Ecto neural progenitor cell (in vitro differentiated cells): ENCODE results near the gene ELOVL3.
"Not testable (repeated sequence)": the region's sequence is repeated elsewhere in the genome, so short reads cannot be mapped to it uniquely, and the experiment has no call there.

Experiments used
- DNase-seq: peaks from one replicate; pipeline ENCODE4 v3.0.0-alpha.2; 2018; ENCODE audit warnings: low spot score

ELOVL3 gene, protein sequence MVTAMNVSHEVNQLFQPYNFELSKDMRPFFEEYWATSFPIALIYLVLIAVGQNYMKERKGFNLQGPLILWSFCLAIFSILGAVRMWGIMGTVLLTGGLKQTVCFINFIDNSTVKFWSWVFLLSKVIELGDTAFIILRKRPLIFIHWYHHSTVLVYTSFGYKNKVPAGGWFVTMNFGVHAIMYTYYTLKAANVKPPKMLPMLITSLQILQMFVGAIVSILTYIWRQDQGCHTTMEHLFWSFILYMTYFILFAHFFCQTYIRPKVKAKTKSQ

GRCh38 chr10:102225646-102226541 is at the start of gene ELOVL3:
ELOVL3 (plus strand) TSS chr10:102226299; CDS start chr10:102226549, 250 bp downstream.
- peak; percentile 95 for DNase-seq

DNA sequence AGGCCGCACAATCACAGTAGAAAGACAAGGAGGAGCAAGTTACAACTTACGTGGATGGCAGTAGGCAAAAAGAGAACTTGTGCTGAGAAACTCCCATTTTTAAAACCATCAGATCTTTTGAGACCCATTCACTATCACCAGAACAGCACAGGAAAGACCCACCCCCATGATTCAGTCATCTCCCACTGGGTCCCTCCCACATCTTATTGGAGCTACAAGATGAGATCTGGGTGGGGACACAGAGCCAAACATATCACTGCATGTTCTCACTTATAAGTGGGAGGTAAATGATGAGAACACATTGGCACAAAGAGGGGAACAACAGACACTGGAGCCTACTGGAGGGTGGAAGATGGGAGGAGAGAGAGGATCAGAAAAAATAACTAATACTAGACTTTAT is 41.5 kb upstream of the ELOVL3 start:
- no peak for DNase-seq

DNA sequence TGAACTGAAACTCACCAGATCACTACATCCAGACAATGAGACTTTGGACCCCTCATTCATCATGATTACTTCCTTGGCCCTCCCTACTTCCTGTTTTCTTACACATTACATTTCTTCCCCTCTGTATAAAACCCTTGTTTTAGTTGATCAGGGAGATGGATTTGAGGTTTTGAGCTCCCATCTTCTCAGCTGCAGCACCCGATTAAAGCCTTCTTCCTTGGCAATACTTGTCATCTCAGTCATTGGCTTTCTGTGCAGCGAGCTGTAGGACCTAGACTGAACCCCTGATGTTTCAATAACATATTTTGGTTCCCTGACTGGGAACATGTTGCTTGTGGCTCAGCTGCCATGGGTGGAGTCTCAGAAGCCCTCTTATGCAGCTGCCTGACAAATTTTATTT is 40.8 kb upstream of the ELOVL3 start:
- DNase-seq = no peak

DNA sequence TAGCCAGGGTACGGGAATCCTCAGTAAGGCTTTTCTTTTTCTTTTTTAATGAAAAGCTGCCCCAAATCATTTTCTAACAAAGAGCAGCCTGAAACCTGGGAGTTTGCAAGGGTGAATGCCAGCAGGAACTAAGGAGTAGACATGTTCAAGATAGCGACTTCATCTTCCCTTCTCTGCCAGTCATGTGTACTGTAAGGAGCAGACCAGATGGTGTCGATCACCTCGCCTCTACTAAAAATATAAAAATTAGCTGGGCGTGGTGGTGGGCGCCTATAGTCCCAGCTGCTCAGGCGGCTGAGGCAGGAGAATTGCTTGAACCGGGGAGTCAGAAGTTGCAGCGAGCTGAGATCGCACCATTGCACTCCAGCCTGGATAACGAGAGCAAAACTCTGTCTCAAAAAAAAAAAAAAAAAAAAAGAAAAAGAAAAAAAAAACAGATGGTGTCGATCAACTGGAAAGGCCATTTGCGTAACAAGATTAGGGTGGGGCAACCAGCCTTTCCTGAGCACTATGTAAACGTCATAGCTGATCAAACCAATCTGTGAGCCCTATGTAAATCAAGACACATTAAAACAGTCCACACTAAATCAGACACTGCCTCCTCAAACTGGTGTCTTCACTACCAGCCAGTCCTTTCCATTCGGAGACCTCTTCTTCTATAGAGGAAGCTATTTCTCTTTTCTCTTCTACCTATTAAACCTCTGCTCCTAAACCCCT is 40.1 kb upstream of the ELOVL3 start:
- no peak for DNase-seq

GRCh38 chr10:102188298-102188940 is 37.7 kb upstream of the ELOVL3 start:
- no peak for DNase-seq

GRCh38 chr10:102188941-102189898 is 36.9 kb upstream of the ELOVL3 start:
- DNase-seq = not testable (repeated sequence)

DNA sequence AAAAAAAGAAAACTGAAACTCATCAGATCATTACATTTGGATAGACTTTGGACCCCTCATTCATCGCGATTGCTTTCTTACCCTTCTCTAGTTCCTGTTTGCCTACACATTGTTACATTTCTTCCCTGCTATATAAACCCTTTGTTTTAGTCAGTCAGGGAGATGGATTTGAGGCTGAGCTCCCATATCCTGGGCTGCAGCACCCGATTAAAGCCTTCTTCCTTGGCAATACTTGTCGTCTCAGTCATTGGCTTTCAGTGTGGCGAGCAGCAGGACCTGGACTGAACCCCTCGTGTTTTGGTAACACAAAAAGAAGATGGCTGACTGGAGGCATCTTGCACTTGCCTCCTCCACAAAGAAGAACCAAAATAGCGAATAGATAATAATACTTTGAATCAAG is 34.1 kb upstream of the ELOVL3 start:
- DNase-seq = no peak

- no peak for DNase-seq
Observed at GRCh38 chr10:102195296-102195870, 30.7 kb upstream of the ELOVL3 start.

DNA sequence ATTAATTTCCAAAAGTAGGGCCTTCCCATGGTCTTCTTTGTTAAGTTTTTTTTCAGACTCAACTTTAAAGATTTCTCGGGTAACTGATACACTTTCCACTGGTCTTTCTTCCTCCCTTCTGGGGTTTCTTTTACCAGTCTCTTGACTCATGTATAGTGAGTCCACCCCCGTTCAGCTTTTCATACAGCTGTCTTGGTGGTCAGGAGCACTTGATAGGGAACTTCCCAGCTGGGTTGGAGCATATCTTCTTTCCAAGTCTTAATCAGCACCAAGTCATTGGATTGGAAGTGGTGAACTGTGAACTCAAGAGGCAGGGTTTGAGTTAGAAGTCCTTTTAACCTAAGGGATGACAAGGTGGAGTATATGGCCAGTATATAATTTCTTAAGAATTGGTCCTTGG is 29.2 kb upstream of the ELOVL3 start:
- DNase-seq = no peak

- DNase-seq = no peak
Observed at GRCh38 chr10:102198027-102198426, 28.1 kb upstream of the ELOVL3 start.

GRCh38 chr10:102200751-102201640 is 25.1 kb upstream of the ELOVL3 start:
- no peak for DNase-seq

DNA sequence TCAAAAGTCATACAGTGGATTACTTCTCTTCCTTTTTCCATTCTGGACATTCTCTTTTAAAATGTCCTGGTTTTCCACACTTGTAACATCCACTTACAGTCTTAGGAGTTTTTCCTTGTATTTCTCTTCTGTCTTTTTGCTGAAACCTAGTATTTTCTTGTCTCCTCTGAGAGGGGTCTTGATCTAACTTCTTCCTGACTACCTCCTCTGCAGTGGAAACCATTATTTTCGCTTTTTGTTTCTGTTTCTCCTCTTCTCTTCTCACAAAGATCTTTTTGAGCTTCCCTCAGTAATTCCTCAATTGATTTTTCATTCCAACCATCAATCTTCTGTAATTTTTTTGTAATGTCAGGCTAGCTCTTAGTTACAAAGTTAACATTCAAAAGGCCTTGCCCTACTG is 23.7 kb upstream of the ELOVL3 start:
- DNase-seq = no peak

GRCh38 chr10:102208311-102209035 is 17.6 kb upstream of the ELOVL3 start:
- DNase-seq = no peak

DNA sequence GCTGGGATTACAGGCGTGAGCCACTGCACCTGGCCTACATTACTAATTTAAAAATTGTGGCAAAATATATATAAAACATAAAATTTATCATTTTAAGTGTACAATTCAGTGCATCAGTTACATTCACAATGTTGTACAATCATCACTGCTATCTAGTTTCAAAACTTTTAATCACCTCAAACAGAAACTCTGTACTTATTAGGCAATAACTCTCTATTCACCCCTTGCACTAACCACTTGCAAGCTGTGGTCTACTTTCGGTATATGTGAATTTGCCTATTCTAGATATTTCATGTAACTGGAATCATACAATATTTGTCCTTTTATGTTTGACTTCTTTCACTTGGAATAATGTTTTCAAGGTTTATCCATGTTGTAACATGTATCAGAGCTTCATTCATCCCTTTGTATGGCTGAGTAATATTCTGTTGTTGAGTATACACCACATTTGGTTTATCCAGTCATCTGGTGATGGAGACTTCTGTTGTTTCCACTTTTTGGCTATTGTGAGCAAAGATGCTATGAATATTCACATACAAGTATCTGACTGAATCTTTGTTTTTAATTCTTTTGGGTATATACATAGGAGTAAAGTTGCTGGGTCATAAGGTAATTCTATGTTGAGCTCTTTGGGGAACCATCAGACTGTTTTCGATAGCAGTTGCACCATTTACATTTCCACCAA is 14.3 kb upstream of the ELOVL3 start:
- no peak for DNase-seq

GRCh38 chr10:102213599-102213998 is 12.5 kb upstream of the ELOVL3 start:
- DNase-seq = not testable (repeated sequence)

DNA sequence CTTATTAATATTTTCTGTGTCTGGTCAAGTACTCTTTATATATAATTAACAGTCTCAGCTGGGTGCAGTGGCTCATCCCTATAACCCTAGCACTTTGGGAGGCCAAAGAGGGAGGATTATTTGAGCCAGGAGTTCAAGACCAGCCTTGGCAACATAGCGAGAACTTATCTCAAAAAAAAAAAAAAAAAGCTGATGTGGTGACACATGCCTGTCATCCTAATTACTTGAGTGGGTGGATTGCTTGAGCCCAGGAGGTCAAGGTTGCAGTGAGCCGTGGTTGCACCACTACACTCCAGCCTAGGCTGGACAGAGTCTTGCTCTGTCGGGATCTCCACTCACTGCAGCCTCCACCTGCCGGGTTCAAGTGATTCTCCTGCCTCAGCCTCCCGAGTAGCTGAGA is 6.7 kb upstream of the ELOVL3 start:
- DNase-seq = no peak

DNA sequence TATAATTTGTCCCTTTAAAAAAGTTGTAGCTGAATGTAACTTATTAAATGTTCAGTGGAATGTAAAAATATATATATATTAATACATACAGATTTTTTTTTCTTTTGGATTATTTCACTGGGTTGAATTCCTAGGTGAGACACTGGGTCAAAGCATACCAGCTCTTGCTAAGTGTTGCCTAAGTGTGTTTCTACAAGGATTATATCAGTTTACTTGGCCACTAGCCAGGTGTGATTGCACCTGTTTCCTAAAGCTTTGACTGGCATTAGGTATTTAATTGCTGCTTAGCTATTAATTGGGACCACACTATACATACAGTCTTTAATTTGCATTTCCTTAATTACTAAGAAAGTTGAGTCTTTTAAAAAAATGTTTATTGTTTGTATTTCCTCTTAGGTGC is 5.5 kb upstream of the ELOVL3 start:
- DNase-seq = no peak

DNA sequence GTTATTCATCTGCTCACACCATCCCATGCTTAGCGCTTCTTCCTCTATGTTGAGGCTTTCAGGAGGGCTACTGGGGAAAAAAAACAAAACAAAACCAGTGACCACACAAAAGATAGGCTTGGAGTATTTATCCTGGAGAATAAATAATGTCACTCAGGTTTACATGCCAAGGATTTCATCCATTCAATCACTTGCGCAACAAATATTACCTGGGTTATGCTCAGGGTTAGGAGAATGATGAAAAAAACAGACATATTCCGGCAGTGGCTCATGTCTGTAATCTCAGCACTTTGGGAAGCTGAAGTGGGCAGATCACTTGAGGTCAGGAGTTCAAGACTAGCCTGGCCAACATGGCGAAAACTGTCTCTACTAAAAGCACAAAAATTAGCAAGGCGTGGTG is 3.3 kb upstream of the ELOVL3 start:
- no peak for DNase-seq

DNA sequence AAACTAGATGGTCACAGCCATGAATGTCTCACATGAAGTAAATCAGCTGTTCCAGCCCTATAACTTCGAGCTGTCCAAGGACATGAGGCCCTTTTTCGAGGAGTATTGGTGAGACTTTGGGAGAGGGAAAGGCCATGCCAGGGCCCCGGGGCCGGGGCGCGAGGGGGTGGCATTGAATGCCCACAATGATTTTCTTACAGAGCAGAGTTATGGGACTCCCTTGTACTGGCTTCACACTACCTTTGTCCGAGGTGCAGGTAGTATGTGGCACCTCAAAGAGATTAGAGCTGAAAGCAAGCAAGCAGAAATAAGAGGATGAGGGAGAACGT is 407 bp downstream of the ELOVL3 start:
- no peak for DNase-seq
